Medulla oblongata (tissue), 1 donor: ENCODE measurements around the gene PARP15.
"Not testable (repeated sequence)": the region's sequence is repeated elsewhere in the genome, so short reads cannot be mapped to it uniquely, and the experiment has no call there.

ENCODE experiments used
- DNase-seq: peaks from one replicate; pipeline ENCODE4 v3.0.0-alpha.2; 2015; ENCODE audit errors: extremely low spot score

The PARP15 gene

GRCh38 chr3:122618614-122619013 is 41.2 kb downstream of the PARP15 start:
- DNase-seq: no peak

GRCh38 chr3:122619040-122619439 is 41.6 kb downstream of the PARP15 start:
- DNase-seq: no peak

- no peak for DNase-seq
Observed at GRCh38 chr3:122620399-122620798, 42.9 kb downstream of the PARP15 start.

- no peak for DNase-seq
Observed at GRCh38 chr3:122621112-122621511, 43.7 kb downstream of the PARP15 start.

- no peak for DNase-seq
Observed at GRCh38 chr3:122623031-122623829, 45.8 kb downstream of the PARP15 start.

- no peak for DNase-seq
Observed at GRCh38 chr3:122626515-122627180, 49.2 kb downstream of the PARP15 start.

- DNase-seq: no peak
Observed at GRCh38 chr3:122627301-122627700, 49.9 kb downstream of the PARP15 start.

GRCh38 chr3:122628567-122628966 is 51.1 kb downstream of the PARP15 start:
- DNase-seq: no peak

GRCh38 chr3:122629763-122630162 is 52.3 kb downstream of the PARP15 start:
- DNase-seq: no peak

- no peak for DNase-seq
Observed at GRCh38 chr3:122635789-122636188, 58.3 kb downstream of the PARP15 start.

GRCh38 chr3:122636697-122637096 is 59.2 kb downstream of the PARP15 start:
- no peak for DNase-seq

GRCh38 chr3:122640437-122640999 is 63.1 kb downstream of the PARP15 start:
- DNase-seq: no peak

GRCh38 chr3:122642935-122643334 is 65.5 kb downstream of the PARP15 start:
- DNase-seq: no peak

- DNase-seq: no peak
Observed at GRCh38 chr3:122646146-122646988, 68.9 kb downstream of the PARP15 start.

GRCh38 chr3:122651233-122651907 is 73.9 kb downstream of the PARP15 start:
- DNase-seq: not testable (repeated sequence)

- not testable (repeated sequence) for DNase-seq
Observed at GRCh38 chr3:122651962-122652361, 74.5 kb downstream of the PARP15 start.

- not testable (repeated sequence) for DNase-seq
Observed at GRCh38 chr3:122658336-122658735, 80.9 kb downstream of the PARP15 start.

GRCh38 chr3:122660297-122660974 is 83.0 kb downstream of the PARP15 start:
- DNase-seq: no peak

- DNase-seq: no peak
Observed at GRCh38 chr3:122661633-122662032, 84.2 kb downstream of the PARP15 start.

- DNase-seq: no peak
Observed at GRCh38 chr3:122662505-122662904, 85.1 kb downstream of the PARP15 start.
